AG08396 (cell line): ENCODE results near the gene ADIPOR1.
A peak's percentile ranks its signal among the peaks of the same experiment; 100 is the strongest.
"Not testable (repeated sequence)": the region's sequence is repeated elsewhere in the genome, so short reads cannot be mapped to it uniquely, and the experiment has no call there.

Source experiments
- DNase-seq: peaks from one replicate; pipeline ENCODE4 v3.0.0; 2012; ENCODE audit warnings: low spot score, mixed read lengths

Gene ADIPOR1, protein sequence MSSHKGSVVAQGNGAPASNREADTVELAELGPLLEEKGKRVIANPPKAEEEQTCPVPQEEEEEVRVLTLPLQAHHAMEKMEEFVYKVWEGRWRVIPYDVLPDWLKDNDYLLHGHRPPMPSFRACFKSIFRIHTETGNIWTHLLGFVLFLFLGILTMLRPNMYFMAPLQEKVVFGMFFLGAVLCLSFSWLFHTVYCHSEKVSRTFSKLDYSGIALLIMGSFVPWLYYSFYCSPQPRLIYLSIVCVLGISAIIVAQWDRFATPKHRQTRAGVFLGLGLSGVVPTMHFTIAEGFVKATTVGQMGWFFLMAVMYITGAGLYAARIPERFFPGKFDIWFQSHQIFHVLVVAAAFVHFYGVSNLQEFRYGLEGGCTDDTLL

DNA sequence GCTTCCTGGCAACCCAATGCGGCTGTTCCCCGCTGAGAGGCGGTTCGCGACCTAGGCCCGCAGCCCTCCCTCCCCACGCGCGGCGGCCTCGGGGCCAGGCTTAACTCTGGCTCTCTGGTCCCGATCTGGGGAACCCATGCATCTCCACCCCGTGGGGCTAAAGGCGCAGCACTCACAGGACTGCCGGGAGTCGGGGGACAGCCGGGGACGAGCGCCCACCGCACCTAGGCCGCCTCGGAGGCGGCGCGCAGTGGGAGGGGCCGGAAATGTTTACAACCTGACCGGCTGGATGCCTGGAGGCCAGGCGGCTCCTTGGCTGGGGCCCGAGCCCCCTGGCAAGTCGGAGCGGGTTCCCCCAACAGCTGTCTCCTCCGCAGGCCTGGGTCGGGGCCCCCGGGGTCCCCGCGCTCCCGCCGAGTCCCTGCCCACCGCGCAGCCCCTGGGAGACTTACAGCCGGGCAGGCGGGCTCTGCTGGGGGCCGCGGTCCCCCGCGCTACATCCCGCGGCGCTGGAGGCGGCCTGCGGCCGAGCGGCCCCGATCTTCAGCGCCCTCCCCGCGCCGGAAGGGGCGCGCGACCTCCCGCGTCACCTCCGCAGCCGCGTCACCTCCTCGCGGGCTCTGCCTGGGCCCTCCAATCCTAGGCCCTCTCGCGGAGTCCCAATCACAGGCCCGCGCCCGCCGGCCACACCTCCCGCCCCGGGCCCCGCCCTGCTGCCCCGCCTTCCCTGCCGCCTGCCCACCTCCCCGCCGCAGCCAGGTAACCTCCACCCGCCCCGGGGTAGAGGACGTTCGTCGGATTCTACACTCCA, at the start of gene ADIPOR1:
Gene ADIPOR1, minus strand, starts transcription at position 580 of the 811 bp plus-strand sequence. CDS start 7,242 bp downstream, outside the sequence.
- DNase-seq: peak; percentile 98

DNA sequence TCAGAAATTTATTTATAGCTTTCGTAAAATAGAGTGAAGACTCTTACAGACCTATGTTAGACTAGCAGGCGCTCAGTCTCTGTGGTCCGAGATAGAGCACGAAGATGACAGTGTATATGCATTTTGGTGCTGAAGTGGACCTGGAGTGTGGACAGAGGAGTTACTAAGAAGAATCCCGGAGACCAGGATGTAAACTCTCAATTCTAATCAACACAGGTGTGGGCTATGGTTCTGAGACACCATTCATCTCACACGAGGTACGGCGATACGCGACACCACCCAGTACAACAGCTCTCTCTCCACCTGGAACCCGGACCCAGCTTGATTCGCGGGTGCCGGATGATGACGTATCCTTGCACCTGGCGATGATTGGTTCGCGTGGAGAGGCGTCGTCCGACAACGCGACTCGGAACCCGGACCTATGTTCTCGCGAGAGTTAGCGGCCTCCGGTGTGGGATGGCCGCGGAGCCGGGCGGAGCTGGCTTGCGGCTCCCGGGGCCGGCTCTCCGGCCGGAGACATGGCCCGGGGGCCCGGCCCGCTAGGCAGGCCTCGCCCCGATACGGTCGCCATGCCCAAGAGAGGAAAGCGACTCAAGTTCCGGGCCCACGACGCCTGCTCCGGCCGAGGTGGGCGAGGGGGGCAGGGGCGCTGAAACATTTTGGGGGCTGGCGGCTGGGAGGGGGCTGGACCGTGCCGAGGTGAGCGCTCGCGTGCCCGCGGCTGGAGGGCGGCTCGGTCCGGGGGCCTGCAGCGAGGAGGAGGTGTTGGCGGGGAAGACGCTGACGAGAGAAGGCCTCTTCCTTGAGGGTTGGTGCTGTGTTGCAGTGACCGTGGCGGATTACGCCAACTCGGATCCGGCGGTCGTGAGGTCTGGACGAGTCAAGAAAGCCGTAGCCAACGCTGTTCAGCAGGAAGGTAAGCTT, 49.1 kb upstream of the ADIPOR1 start, which contains the start of gene TMEM183A:
Gene TMEM183A, plus strand, starts transcription at position 427 of the 924 bp plus-strand sequence. Its CDS starts 92 bp downstream, at position 519.
- peak; percentile 95 for DNase-seq

DNA sequence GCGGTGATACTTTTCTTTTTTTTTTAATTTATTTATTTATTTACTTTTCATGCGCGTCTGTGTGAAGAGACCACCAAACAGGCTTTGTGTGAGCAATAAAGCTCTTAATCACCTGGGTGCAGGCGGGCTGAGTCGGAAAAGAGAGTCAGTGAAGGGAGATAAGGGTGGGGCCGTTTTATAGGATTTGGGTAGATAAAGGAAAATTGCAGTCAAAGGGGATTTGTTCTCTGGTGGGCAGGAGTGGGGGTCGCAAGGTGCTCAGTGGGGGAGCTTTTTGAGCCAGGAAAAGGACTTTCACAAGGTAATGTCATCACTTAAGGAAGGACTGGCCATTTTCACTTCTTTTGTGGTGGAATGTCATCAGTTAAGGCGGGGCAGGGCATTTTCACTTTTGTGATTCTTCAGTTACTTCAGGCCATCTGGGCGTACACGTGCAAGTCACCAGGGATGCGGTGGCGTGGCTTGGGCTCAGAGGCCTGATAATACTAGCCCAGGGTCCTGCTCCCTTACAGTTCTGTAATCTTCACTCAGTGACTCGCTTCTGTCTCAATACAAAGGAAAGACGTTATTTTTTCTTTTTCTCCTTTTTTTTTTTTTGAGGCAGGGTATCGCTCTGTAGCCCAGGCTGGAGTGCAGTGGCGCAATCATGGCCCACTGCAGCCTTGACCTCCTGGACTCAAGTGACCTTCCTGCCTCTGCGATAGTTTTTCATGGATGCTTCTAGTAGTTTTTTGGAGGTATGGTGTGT, 47.5 kb upstream of the ADIPOR1 start:
- DNase-seq: not testable (repeated sequence)

DNA sequence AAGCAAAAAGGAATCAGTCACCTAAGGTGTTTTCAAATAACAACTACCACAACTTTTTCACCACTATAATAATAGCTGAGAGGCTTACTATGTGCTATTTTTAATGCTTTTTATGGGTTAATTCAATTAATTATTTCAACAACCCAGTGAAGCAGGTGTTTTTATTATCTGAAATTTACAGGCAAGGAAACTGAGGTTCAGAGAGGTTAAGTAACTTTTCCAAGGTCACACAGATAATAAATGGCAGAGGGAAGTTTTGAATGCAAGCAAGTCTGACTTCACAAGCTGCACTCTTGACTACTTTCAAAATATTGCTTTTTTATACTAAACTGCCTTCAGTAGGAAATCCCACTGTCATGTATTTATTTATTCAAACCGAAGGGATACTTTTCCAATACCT, 44.8 kb upstream of the ADIPOR1 start:
- DNase-seq: no peak

DNA sequence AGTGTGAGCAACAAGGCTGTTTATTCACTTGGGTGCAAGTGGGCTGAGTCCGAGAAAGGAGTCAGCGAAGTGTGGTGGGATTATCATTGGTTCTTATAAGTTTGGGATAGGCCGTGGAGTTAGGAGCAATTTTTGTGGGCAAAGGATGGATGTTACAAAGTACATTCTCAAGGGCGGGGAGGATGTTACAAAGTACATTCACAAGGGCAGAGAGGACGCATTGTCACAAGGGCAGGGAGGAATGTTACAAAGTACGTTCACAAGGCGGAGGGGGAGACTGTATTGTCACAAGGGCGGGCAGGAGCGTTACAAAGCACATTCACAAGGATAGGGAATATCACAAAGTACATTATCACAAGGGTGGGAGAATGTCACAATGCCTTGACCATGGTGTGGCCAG, 43.9 kb upstream of the ADIPOR1 start:
- DNase-seq: no peak

DNA sequence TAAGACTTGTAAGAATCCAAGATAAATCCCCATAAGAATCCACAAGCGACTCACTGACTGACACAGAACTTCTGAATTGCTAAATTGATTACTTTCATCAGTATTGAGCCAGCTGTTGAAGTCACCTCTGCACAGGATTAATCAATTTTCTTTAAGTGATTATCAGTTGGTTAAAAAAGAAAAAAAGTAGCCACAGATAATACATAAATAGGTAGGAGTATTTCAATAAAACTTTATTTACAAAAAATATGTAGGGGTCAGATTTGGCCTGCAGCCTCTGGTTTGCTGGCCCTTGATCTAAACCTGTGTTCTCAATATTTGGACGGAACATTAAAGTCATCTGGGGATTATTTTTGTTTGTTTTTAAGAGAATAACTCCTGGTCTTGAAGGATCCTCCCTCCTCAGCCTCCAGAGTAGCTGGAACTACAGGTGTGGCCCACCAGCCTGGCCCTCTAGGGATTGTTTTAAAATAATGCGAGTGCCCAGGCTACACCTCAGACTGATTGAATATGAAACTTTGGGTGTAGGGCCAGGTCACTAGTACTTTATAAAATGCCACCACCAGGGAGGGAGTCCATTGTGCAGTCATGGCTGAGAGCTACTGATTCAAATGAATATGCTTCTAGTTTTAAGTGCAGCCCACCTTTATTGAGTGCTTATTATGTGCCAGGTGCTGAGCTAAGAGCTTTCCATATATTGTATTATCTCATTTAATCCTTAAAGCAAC, 42.3 kb upstream of the ADIPOR1 start:
- DNase-seq: no peak

DNA sequence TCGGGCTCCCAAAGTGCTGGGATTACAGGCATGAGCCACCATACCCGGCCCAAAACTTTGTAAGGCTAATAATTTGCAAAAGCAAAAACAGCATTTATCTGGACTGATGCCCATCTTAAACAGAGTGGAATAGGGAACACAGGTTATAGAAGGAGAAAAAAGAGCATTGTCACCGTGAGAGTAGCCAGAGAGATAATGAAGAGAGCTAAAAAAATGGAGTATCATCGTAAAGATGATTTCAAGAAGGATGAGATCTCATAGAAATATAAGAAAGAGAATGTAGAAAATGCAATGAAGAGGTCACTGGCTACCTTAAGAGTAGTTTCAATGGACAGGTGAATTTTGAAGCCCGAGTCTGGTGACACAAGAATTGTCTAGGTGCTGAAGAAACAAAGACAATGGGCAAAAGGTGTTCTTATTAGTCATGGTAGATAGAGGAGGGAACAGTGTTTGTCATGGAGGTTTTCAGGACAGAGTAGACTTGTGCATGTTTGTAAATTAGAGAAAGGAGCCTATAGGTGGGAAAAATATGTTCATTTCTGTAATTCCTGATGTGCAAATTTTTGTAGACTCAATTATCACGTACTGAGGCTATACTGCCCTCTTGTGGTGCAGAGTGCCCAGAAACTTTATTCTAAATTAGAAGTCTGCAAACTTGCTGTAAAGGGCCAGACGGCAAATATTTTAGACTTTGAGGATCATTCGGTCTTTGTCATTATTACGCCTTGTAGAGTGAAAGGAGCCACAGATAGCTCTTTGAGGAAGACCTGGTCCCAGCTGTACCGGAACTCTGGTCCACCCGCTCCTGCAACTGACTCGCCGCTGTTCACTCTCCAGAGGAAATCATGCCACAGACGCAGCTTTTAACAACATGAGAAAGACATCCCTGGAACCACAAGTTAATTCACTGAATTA, 41.0 kb upstream of the ADIPOR1 start:
- DNase-seq: peak; percentile 23

DNA sequence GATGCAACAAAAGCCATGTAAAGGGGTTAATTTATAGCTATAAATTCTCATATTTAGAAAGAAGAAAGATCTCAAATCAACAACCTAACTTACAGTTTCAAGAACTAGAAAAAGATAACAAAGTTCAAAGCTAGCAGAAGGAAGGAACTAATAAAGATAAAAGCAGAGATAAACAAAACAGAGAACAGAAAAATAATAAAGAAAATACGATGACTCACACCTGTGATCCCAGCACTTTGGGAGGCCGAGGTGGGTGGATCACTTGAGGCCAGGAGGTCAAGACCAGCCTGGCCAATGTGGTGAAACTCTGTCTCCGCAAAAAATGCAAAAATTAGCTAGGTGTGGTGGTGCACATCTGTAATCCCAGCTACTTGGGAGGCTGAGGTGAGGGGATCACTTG, 36.6 kb upstream of the ADIPOR1 start:
- no peak for DNase-seq

DNA sequence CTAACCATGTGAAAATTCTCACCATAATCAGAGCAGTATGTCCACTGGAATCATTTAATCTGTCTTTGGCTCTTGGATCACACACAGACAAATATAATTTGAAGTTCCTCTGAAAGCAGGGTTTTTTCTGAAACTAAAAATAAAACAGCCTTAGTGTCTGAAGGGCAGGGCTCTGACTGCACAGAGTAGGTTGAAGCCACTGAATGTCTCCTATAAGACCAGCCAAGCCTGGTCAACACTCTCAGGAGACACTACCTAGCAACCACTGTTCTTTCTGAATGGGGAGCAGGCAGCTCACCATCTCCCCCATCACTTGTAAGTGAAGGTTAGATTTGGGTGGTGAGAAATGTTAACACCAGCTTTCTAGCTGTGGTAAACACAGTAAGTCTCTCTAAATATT, 33.0 kb upstream of the ADIPOR1 start:
- no peak for DNase-seq

DNA sequence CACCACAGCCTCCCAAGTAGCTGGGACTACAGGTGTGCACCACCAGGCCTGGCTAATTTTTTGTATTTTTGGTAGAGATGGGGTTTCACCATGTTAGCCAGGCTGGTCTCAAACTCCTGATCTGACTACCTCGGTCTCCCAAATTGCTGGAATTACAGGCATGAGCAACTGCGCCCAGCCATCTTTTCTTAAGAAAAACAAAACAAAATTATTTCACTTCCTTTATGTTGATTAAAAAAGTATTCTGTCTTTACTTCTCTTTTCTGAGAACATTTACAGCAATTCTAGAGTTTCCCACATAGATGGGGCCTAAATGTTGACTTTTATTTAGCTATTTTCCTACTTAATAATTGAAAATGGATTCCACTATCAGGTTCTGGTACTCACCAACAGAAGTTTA, 31.8 kb upstream of the ADIPOR1 start:
- DNase-seq: no peak

DNA sequence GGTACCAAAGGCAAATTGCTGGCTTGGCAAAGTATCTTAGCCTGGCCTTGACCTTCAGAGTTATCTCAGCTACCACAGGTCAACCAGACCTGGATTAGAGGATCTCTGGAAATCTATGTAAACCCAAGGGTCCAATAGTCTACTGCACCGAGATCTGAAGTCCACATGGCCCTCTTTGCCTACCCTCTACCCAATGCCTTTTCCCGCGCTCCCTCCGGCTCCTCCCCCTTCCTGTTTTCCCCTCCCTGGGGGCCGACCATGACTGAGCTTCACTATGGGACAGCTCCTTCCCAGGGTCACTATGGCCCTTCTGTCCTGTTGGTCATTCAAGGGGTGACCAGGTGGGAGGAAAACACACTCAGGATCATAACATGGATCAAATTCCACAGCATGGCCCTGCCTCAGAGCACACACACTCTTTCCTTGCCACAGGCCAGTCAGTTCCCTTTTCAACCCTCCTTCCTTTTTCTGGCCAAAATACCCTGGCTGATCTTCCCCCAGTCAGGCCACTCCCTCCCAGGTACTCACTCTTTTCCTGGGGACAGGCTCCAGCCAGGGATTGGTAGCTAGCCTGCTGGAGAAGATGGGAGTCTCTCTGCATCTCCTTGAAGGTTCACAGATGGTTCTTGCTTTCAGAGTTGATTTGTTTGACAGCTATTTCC, 29.9 kb upstream of the ADIPOR1 start:
- no peak for DNase-seq

DNA sequence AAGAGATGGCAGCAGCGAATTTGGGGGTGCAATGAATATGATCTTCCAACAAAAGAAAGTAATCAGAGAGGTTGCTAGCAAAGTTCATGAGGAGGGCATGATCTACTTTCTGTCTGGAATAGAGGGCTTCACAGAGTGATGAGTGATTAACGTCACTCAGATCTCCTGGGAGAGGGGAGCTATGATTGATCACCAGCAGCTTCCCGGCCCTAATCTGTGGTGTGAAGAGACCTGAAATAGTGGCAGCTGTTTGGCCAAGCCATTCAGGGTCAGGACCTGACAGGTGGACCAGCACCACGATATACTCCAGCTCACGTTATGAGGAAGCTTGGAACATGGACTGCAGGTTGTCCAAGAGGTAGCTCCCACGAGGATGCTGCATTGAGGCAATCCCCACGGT, 29.1 kb upstream of the ADIPOR1 start:
- DNase-seq: no peak

DNA sequence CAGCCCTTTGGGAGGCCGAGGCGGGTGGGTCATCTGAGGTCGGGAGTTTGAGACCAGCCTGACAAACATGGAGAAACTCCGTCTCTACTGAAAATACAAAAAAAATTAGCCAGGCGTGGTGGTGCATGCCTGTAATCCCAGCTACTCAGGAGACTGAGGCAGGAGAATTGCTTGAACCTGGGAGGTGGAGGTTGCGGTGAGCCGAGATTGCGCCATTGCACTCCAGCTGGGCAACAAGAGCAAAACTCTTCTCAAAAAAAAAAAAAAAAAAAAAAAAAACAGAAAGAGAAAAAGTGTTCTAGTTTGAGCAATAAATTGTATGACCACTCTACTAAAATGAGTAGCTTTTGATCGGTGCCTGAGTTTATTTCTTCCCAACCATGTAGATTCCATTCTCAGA, 28.0 kb upstream of the ADIPOR1 start:
- DNase-seq: not testable (repeated sequence)

DNA sequence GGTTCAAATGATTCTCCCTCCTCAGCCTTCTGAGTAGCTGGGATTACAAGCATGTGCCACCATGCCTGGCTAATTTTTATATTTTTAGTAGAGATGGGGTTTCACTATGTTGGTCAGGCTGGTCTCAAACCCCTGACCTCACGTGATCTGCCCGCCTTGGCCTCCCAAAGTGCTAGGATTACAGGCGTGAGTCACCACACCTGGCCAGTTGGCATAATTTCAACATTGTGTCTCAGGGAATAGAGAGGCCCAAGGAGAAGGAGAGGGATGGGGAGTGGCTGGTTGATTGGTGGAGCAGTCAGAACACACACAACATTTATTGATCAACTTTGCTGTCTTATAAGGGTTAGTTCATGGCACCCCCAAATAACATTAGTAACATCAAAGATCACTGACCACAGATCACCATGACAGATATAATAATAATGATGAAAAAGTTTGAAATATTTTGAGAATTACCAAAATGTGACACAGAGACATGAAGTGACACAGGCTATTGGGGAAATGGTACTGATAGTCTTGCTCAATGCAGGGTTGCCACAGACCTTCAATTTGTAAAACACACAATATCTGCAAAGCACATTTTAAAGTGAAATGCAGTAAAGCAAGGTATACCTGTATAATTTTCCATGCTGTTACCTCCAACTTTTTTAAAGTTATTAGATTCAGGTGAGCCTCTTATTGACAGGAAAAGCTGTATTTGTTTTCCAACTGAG, 24.8 kb upstream of the ADIPOR1 start:
- no peak for DNase-seq

DNA sequence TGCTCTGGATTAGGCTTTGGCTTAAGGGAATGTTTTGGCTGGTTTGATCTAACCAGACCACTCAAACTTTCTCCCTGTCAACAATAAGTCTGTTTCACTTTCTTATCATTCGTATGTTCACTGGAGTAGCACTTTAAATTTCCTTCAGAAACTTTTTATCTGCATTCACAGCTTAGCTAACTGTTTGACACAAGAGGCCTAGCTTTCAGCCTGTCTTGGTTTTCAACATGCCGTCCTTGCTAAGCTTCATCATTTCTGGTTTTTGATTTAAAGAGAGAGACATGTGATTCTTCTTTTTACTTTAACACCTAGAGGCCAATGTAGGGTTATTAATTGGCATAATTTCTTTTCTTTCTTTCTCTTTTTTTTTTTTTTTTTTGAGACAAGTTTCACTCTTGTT, 23.8 kb upstream of the ADIPOR1 start:
- DNase-seq: no peak

DNA sequence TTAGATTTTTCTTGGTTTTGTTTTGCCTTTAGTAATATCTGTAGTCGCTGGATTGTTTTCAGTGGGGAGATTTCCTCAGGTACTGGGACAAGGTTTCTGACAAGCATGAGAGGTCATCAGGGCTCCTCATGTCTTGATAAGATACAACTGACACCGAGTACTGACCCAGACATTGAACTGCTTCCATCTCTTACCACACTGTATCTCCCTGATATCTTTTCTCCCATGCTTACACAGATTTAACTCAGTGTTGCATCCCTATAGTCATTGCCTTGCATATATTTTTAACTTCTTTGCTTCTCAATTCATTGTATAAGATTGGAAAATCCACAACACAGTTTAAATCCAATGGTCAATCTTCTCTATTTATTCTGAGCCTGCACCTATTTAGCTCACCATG, 21.3 kb upstream of the ADIPOR1 start:
- no peak for DNase-seq

DNA sequence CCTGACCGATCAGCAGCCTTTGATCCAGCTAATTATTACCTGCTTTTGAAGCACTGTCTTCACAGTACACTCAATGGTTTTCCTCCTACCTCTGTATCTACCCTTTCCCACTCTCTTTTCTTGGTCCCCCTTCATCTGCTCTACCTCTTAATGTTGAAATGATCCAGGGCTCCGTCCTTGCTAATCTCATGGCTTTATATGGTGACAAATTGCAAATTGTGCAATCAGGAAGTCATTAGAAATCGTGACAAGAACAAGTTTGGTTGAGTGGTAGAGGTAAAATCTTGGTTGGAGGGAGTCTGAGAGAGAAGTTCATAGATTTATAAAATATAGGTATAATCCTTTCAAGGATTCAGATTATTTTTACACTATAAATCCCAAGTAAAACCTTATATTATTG, 18.5 kb upstream of the ADIPOR1 start:
- no peak for DNase-seq

DNA sequence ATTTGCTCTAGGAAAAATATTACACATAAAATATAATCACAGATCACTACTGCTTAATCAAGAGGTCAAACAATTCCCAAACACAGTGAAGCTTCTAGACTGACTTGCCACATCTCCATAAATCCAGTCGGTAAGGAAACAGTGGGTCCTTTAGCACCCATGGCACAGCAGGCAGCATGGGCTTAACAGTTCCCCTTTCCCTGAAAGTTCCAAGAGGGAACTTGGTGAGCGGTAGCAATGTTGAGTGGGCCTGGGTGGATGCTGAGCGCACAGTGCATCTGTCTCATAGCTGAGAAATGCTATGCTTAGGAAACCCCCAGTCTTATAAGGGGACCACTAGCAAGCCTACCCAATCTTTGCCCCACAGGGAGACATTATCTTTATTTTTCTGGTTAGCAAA, 16.7 kb upstream of the ADIPOR1 start:
- DNase-seq: no peak
